WERI-Rb-1 (cell line): ENCODE measurements around the gene ZCCHC14.

Experiments used
- DNase-seq: peaks from one replicate; pipeline ENCODE4 v3.0.0-alpha.2; 2020
- H3K27ac ChIP-seq: fragments of 250-450 bp; sonication (Bioruptor Pico); 2 replicates; pipeline ENCODE4 v1.5.1; 2020; ENCODE audit warnings: mild to moderate bottlenecking, moderate library complexity
- H3K27me3 ChIP-seq: fragments of 250-450 bp; sonication (Bioruptor Pico); 2 replicates; pipeline ENCODE4 v1.5.1; 2021; ENCODE audit warnings: mild to moderate bottlenecking, low read depth, moderate library complexity; ENCODE audit not compliant: insufficient read depth, severe bottlenecking
- H3K36me3 ChIP-seq: fragments of 250-450 bp; sonication (Bioruptor Pico); 2 replicates; pipeline ENCODE4 v1.5.1; 2020; ENCODE audit warnings: mild to moderate bottlenecking, moderate library complexity
- H3K4me3 ChIP-seq: 2 replicates; pipeline ENCODE4 v1.5.1; 2011; ENCODE audit warnings: low read depth, mild to moderate bottlenecking, control low read depth, low read length
- H3K9me3 ChIP-seq: fragments of 250-450 bp; sonication (Bioruptor Pico); 2 replicates; pipeline ENCODE4 v1.5.1; 2021; ENCODE audit warnings: mild to moderate bottlenecking, moderate library complexity; ENCODE audit not compliant: severe bottlenecking
- CTCF ChIP-seq: IDR thresholded peaks from 2 replicates; pipeline ENCODE4 v1.5.1; 2011; ENCODE audit warnings: low read depth, mild to moderate bottlenecking, control low read depth, inconsistent platforms, low read length

ZCCHC14 gene

GRCh38 chr16:87431926-87432325 is 60.9 kb downstream of the ZCCHC14 start:
- H3K9me3 ChIP-seq, result no peaks in the 10 kb centered on the region
- no peak for DNase-seq

GRCh38 chr16:87426423-87427215 is 66.2 kb downstream of the ZCCHC14 start:
- Histone ChIP-seq H3K36me3 (peaks cover 5% of the 10 kb centered on the region; the same call in 1 of the 2 replicates), H3K9me3 (no peaks in the 10 kb centered on the region), H3K27ac (no peak overlapping the region), H3K4me3 (no peak overlapping the region), H3K27me3 (no peaks in the 10 kb centered on the region)
- DNase-seq, result no peak
- TF ChIP-seq CTCF, result no peak

More at GRCh38 chr16:87431926-87432325, 60.9 kb downstream of the ZCCHC14 start:
- no peaks in the 10 kb centered on the region for H3K36me3 ChIP-seq
- H3K27me3 ChIP-seq, result no peaks in the 10 kb centered on the region
- H3K4me3 ChIP-seq, result no peak overlapping the region
- TF ChIP-seq CTCF, result no peak
- H3K27ac ChIP-seq, result no peak overlapping the region

- H3K36me3 ChIP-seq, result peaks cover 5% of the 10 kb centered on the region; the same call in 1 of the 2 replicates
- TF ChIP-seq CTCF, result no peak
- no peak overlapping the region for H3K4me3 ChIP-seq
- DNase-seq, result no peak
- no peaks in the 10 kb centered on the region for H3K27me3 ChIP-seq
- no peaks in the 10 kb centered on the region for H3K9me3 ChIP-seq
- H3K27ac ChIP-seq, result no peak overlapping the region
These were observed 66.9 kb downstream of the ZCCHC14 start for GRCh38 chr16:87425941-87426340.

GRCh38 chr16:87424266-87424665 is 68.6 kb downstream of the ZCCHC14 start:
- no peak for DNase-seq
- no peaks in the 10 kb centered on the region for H3K9me3 ChIP-seq
- H3K27ac ChIP-seq, result no peak overlapping the region
- no peak for TF ChIP-seq CTCF
- H3K4me3 ChIP-seq, result no peak overlapping the region
- peaks cover 5% of the 10 kb centered on the region; the same call in 1 of the 2 replicates for H3K36me3 ChIP-seq
- H3K27me3 ChIP-seq, result no peaks in the 10 kb centered on the region

GRCh38 chr16:87423429-87423828 is 69.4 kb downstream of the ZCCHC14 start:
- Histone ChIP-seq H3K27me3 (no peaks in the 10 kb centered on the region), H3K27ac (no peak overlapping the region), H3K36me3 (peaks cover 5% of the 10 kb centered on the region; the same call in 1 of the 2 replicates), H3K9me3 (no peaks in the 10 kb centered on the region), H3K4me3 (no peak overlapping the region)
- no peak for DNase-seq
- no peak for TF ChIP-seq CTCF

GRCh38 chr16:87422106-87422505 is 70.7 kb downstream of the ZCCHC14 start:
- no peaks in the 10 kb centered on the region for H3K9me3 ChIP-seq
- H3K36me3 ChIP-seq, result peaks cover 5% of the 10 kb centered on the region; the same call in 1 of the 2 replicates
- DNase-seq, result no peak

More at GRCh38 chr16:87422106-87422505, 70.7 kb downstream of the ZCCHC14 start:
- Histone ChIP-seq H3K4me3 (no peak overlapping the region), H3K27ac (no peak overlapping the region), H3K27me3 (no peaks in the 10 kb centered on the region)
- TF ChIP-seq CTCF, result no peak
